NCI-H1417 treated with DMSO at 0.1 percent for 48 hours (cell line): ENCODE data around the gene DRAM2.
"Not testable (repeated sequence)": the region's sequence is repeated elsewhere in the genome, so short reads cannot be mapped to it uniquely, and the experiment has no call there.

ENCODE experiments used
- DNase-seq: peaks from one replicate; lab custom pipeline; 2025; lab: John Stamatoyannopoulos, UW

Gene DRAM2

DNA sequence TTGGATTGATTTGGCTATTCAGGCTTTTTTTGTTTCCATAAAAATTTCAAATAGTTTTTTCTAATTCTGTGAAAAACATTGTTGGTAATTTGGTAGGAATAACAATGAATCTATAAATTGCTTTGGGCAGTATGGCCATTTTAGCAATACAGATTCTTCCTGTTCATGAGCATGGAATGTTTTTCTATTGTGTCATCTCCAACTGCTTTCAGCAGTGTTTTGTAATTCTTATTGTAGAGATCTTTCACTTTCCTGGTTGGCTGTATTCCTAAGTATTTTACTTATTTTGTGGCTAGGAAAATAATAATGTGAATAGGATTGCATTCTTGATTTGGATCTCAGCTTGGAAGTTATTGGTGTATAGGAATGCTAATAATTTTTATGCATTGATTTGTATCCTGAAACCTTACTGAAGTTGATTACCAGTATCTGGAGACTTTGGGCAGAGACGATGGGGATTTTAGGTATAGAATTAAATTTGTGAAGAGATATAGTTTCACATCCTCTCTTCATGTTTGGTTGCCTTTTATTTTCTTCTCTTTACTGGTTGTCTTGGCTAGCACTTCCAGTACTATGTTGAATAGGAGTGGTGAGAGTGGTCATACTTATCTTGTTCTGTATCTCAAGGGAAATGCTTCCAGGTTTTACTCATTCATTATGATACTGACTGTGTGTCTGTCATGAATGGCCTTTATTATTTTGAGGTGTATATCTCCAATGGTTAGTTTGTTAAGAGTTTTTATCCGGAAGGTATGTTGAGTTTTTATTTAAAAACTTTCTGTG is 57.3 kb downstream of the DRAM2 start:
- no peak for DNase-seq

DNA sequence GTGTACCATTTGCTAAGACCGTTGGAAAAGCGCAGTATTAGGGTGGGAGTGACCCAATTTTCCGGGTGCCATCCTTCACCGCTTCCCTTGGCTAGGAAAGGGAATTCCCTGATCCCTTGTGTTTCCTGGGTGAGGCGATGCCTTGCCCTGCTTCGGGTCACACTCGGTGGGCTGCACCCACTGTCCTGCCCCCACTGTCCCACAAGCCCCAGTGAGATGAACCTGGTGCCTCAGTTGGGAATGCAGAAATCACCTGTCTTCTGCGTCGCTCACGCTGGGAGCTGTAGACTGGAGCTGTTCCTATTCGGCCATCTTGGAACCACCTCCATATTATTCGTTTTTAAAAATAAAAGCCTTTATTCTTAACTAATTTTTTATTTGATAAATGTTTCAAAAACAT is 60.6 kb downstream of the DRAM2 start:
- DNase-seq: not testable (repeated sequence)

DNA sequence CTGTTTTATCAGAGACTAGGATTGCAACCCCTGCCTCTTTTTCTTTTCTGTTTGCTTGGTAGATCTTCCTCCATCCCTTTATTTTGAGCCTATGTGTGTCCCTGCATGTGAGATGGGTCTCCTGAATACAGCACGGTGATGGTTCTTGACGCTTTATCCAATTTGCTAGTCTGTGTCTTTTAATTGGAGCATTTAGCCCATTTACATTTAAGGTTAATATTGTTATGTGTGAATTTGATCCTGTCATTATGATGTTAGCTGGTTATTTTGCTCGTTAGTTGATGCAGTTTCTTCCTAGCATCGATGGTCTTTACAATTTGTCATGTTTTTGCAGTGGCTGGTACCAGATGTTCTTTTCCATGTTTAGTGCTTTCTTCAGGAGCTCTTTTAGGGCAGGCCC is 62.6 kb downstream of the DRAM2 start:
- DNase-seq: not testable (repeated sequence)
